ENCODE measurements around the gene HLA-DPA1.
"Not testable (repeated sequence)": the region's sequence is repeated elsewhere in the genome, so short reads cannot be mapped to it uniquely, and the experiment has no call there.

The HLA-DPA1 gene

DNA sequence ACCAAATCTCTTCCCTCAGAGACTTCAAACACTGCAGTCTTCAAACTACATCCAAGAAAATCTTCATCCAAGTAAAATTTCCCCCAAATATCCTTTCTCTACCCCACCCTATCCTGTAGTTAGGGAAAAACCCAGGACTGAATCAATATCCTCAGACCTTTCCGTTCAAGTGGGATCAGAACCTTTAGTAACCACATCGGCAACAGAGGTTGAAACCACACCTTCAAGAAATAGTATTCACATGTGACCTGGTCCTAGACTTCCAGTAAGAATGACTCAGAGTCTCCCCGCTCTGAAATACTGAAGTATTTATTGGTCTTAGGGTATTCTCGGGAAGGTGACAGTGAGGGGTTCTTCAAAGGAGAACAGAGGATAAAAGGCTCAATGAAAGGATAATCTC is 8.7 kb downstream of the HLA-DPA1 start:
- no peak for DNase-seq (ENCODE audit: low read depth)

DNA sequence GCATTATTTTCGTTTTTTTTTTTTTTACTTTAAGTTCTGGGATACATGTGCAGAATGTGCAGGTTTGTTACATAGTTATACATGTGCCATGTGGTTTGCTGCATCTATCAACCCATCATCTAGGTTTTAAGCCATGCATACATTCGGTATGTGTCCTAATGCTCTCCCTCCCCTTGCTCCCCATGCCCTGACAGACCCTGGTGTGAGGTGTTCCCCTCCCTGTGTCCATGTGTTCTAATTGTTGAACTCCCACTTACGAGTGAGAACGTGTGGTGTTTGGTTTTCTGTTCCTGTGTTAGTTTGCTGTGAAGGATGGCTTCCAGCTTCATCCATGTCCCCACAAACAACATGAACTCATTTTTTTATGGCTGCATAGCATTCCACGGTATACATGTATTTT is 10.0 kb downstream of the HLA-DPA1 start:
- DNase-seq (ENCODE audit: low read depth) = not testable (repeated sequence)

DNA sequence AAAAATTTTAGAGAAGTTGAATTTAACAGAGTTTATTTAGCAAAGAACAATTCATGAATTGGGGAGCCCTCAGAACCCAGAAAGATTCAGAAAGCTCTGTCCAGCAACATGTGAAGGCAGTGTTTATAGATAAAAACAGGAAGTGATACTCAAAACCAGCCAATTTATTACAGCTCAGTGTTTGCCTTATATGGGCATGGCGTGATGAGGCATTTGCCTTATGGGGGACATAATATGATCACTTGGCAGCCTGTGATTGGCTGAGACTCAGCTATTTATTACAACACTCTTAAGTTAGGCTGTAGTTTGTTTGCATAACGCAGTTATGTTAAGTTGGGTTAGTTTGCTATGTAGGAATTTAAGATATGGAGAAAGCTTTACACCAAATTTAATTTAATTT is 11.5 kb downstream of the HLA-DPA1 start:
- DNase-seq (ENCODE audit: low read depth) = no peak

DNA sequence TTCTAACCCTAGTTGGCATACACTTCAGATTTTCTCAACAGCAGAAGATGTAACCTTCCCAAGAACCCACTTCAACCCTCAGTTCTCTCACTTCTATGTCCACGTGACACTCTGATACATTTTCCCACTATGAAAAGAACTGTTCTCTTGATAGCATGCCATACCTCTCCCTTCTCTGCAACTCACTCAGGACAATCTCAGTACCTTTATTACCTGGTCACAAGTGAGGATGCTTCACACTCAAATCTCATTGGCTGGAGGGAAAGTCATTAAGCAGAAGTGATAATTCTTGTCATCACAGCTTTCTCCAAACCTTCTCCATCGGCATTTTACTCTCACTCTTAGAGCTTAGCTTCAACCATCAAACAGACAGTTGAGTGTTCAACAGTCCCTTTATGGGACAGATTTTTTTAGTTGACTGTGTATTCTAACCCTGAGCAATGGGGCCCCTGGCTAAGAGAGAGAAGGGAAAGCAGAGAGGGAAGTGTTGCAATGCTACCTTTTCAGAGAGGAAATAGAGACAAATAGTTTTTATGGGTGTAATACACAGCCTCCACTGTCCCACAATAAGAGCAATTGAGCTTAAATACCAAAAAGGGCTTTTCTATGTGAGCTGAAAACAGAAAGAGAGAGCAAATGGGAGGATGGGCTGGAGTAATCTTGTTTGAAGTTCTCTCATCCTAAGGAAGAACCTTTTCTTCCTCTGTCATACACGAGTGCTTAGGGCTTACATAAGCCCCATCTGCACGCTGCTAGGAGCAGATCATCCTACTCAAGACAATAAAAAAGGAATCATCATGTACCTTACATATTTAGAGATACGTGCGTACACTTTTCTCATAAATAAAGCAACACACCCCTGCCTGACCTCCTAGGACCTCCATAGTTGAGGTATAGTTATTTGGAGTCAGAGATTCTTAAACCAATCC is 16.0 kb downstream of the HLA-DPA1 start:
- no peak for DNase-seq (ENCODE audit: low read depth)

DNA sequence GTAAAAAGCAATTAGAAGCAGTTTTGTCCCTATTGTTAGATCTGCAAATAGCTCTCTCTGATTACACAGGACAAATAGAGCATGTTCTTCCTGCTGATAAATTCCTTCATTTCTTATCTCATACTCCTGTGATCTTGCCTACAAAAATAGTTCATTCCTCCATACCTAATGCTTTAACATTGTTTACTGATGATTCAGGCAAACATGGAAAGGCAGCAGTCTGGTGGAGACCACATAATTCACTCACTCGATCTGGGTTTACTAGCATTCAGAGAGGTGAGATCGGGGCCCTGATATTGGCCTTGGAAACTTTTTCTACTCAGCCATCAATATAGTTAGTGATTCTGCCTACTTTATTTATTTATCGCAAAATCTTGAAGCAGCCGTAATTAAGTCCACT is 20.2 kb downstream of the HLA-DPA1 start:
- no peak for DNase-seq (ENCODE audit: low read depth)

DNA sequence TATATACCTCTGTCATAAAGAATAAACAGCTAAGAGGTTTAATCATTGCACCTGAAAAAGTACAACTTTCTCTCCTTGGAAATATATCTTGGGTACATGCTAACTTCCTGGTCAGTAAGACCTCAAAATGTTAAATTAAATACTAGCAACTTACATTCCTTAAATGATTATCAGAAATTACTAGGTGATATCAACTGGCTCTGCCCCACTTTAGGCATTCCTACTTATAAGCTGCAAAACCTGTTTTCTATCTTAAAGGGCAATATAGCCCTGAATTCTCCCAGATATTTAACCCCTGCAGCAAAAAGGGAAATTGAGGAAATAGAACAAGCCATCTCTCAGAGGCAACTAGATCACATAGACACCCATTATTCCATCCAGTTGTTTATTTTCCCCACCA is 20.8 kb downstream of the HLA-DPA1 start:
- DNase-seq (ENCODE audit: low read depth) = no peak

DNA sequence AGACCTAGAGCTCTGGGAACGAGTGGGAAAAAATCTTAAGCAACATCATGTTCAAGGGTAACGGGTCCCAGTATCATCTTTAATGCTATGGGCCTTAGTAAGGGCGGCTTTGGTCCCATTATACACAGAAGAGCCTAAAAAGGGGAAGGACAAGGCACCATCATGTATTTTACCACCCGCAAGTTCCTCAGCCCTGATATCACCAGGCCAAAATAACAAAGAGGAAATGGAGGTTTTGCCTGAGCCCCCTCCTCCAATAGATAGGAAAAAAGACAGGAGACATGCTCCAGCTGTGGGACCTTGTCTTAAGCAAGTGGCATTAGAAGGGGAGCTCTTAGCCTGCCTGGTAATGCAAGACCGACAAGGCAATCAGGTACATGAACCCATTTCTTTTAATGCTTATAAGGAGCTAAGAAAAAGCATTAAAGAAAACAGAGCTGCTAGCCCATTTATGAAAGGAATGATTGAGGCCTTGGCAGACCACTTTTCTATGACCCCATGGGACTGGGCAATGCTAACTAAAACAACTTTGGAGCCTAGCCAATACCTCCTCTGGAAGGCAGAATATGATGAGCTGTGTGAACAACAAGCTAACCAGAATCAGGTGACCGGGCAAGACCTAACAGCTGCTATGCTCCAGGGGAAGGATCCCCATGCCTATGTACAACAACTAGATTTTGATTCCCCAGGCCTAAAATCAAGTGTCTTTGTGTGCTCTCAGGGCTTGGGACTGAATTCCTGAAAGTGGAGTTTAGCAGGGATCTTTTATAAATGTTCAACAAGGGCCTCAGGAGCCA is 23.2 kb downstream of the HLA-DPA1 start:
- DNase-seq (ENCODE audit: low read depth) = no peak

DNA sequence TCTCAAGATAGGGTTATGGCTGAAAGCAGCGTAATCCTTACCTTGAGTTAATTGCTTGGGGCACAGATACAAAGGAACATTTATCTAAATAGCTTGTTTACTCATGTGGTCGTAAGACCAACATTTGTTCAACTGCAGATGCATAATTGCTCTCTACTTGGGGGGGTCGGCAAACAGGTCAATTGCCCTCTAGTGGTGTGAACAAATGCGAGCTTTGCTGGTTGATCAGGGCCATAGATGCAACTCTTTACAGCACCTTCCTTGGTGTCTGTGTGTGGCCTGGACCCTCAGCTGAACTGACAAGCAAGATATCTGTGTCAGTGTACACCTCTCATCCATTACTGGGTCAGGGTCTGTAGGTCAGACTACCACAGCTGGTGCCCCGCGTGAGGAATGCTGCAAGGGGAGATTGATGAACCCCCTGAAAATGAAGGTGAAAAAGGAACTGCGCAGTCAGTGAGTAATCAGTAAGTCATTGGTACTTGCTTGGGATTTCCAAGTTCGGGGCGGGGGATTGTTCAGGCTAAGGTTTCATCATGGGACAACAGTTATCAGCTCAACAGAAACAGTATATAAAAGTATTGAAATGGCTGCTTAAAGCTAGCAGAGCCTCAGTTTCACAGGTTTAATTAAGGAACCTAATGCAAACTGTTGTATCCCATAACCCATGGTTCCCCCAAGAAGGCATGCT is 24.0 kb downstream of the HLA-DPA1 start:
- DNase-seq (ENCODE audit: low read depth) = no peak

DNA sequence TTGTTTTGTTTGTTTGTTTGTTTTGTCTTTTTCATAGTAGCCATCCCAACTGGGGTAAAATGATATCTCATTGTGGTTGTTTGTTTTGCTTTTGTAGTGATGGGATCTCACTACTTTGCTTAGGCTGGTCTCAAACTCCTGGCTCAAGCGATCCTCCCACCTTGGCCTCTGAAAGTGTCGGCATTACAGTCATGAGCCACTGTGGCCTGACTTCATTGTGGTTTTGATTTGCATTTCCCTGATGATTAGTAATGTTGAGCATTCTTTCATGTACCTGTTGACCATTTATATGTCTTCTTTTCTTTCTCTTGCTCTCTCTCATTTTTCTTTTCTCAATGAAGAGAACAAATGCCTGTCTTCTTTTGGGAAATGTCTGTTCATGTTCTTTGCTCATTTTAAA is 33.3 kb downstream of the HLA-DPA1 start:
- DNase-seq (ENCODE audit: low read depth) = no peak

DNA sequence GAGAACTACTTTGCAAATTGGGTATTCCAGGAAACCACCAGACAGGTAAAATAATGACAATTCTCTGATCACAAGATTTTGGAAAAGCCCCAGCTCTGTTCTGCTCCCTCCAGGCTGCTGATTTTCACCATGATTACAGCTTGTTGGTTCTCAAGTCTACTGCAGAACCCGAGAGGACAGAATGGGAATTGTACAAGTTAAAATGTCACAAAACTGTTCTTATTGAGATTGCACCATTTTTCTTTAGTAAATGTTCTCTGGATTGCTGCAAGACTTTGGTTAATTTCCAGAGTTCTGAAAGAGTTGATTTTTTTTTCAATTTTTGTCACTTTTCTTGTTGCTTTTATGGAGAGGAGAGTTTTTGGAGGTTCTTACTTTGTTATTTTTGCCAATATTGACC is 36.9 kb downstream of the HLA-DPA1 start:
- DNase-seq (ENCODE audit: low read depth) = no peak

DNA sequence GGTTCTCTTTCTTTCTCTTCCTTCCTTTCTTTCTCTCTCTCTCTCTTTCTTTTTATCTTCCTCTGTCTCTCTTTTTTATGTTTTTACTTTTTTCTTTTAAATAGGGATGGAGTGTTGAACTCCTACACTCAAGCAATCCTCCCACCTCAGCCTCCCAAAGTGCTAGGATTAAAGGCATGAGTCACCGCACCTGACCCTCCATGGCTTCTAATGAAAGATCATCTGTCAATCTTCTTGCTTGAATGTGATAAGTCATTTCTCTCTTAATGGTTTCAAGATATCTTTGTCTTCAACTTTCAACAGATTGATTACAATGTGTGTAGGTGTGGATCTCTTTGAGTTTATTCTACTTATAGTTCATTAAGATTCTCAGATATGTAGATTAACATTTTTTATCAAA is 38.9 kb downstream of the HLA-DPA1 start:
- no peak for DNase-seq (ENCODE audit: low read depth)

DNA sequence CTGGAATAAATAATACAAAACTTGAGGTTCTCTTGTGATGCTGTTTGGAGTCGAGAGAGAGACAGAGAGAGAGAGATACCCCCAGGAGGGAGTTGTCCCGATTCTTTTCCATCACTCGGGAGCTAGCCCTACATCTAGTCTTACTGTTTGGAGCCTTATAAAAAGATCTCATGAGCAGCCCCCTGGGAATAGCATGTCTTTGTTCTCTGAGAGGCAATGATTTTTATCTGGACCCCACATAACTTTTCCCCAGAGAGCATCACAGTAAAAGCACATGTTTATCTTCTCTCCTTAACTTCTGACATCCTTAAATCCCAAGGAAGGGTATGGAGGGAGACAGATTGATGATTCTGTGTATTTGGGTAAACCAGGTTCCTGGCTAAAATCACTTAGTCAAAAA is 43.2 kb downstream of the HLA-DPA1 start:
- no peak for DNase-seq (ENCODE audit: low read depth)

DNA sequence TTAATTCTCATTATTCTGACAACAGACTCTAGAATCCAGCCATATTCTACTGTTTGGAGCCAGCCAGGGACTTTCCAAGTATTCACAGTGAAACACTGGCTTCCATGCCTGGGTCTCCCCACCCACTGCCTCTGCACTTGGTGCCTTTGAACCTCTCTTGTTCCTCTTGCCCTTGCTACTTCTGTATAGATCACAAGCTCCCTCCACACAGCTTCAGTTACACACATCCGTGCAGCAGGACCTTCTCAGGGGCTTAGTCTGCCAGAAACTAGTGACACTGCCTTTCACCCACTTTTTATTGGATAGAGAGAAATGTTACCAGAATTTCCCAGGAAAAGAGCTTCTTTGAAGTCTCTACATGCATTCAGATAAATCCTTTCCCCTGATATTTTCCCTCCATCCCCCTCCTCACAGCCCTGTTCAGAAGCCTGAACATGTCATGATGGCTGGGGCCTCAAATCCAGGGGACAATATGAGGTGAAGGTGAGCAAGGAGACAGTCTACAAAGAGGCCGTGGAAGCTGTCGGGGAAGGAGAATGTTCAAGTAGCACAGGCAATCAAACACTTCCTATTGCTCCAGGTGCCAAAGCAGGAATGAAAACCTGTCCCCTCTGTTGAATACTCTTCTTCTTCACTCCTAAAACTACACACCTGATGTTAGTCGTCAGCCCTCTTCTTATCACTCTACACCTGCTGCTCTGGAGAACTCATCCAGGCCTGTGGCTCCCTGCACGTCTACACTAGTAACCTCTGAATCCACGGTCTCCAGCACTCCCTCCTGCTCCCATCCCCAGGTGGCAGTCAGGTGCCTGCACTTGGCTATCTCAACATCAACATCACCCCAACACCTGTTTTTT is 43.9 kb downstream of the HLA-DPA1 start:
- no peak for DNase-seq (ENCODE audit: low read depth)

DNA sequence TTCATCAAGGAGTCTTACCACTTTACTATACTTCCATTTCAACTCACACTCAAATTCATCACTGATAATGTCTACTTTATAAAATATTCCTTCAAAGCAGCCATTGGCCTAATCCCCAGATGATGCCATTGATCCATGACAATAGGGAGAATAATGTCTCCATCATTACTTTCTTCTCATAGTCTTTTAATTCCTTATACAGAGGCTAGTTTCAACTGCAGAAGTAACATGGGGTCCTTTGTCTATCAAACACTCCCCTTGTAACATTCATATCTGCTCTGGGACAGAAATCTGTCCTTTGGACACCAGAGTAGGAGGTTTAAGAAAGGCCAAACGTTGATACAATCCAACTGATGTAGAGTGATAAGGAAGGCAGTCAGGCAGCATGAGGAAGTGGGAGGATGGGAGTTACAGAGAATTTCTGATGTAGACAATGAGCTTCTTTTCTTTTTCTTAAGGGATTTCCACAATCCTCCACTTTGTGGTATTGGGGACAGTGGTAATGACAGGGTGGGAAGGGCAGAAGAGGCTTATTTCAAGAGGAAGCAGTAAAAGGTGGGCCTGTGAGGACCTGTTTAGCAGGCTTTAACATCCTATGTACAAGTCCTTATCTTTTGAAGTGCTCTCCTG is 45.1 kb downstream of the HLA-DPA1 start:
- DNase-seq (ENCODE audit: low read depth) = no peak

DNA sequence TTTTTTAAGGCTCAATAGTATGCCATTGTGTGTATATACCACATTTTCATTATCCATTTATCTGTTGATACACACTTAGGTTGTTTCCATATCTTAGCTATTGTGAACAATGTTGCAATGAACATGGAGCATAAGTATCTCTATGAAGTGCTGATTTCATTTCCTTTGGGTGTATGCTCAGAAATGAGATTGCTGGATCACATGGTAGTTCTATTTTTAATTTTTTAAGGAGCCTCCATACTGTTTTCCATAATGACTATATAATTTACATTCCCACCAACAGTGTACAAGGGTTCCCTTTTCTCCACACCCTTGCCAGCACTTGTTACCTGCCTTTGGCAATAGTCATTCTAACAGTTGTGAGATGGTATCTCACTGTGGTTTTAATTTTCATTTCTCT is 48.9 kb downstream of the HLA-DPA1 start:
- DNase-seq (ENCODE audit: low read depth) = no peak

DNA sequence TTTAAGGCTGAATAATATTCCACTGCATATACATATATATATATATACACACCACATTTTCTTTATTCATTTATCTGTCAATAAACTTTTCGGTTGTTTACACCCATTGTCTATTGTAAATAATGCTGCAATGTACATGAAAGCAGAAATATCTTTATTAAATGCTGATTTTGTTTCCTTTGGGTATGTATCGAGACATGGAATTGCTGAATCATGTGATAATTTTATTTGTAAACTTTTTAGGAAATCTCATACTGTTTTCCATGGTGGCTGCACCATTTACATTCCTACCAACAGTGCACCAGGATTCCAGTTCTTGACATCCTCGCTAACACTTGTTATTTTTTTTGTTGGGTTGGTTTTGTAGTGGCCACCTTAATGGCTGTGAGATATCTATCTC is 49.9 kb downstream of the HLA-DPA1 start:
- DNase-seq (ENCODE audit: low read depth) = no peak

DNA sequence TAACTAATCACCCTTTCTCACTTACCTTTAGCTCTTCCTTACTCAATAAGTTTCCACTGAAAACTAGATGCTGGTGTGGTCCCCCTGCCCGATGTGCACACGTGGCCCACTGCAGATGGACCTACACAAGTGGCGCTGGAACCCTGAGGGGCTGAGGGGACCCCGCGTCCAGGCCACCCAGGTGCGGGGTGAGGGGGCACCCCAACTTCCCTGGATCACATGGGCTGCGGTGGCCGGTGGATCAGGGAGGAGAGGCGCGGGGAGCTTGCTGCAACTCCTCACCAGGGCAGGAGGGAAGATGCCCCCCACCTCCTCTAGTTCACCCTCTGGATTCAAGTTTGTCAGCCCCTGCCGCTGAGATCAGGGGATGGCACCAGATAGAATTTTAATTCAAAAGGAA is 51.5 kb downstream of the HLA-DPA1 start:
- no peak for DNase-seq (ENCODE audit: low read depth)

DNA sequence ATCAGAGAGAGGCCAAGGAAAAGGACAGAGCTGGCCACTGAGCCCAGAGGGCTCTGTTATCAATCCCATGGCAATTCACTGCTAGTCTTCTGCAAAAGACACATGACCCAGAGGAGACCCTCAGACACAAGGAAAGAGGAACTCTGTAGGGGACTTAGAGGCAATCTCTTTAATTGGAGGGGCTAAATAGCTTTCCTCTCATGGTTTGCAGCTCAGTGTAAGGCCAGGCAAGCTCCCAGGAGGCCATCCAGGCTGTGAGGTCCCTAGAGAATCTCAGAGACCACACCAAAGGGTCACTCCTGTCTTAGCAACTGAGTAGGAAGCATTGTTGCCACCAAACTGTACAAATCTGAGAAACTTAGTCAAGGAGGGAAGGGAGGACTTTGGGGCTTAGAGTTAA is 54.1 kb downstream of the HLA-DPA1 start:
- DNase-seq (ENCODE audit: low read depth) = no peak

DNA sequence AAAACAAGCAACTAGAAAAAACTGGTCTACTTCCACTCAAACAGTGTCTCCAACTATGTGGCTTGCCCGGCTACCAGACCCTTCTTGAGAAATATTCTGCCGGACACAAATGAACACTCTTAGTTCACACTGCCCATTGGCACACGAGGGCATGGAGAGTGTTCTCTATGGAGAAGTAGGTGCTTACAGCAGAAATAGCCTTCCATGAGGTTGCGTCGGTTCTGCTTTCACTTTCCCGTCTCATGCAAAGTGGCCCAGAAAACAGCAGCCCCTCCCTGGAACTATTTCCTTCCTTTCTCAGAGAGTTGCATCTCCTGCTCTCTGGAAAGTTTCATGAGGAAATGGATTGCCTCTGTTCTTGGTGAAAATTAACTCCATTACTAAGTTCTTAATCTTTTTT is 54.5 kb downstream of the HLA-DPA1 start:
- DNase-seq (ENCODE audit: low read depth) = no peak

DNA sequence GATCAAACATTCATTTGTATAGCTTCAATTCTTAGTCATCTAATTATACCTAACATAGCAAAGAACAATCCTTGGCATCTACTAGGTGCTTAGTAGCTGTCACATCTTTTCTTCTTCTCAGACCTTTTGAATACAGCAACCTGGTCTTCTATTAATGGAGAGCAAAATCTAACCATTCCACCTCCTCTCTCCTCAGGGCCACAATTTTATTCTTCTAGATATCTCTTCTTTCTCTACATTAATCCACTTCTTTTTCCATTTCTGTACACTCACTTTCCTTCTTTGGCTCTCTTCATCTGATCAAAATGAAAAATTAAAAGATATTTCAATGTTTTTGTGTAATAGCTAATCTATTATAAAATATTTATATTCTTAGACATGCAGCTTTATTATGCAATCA is 55.0 kb downstream of the HLA-DPA1 start:
- no peak for DNase-seq (ENCODE audit: low read depth)

DNA sequence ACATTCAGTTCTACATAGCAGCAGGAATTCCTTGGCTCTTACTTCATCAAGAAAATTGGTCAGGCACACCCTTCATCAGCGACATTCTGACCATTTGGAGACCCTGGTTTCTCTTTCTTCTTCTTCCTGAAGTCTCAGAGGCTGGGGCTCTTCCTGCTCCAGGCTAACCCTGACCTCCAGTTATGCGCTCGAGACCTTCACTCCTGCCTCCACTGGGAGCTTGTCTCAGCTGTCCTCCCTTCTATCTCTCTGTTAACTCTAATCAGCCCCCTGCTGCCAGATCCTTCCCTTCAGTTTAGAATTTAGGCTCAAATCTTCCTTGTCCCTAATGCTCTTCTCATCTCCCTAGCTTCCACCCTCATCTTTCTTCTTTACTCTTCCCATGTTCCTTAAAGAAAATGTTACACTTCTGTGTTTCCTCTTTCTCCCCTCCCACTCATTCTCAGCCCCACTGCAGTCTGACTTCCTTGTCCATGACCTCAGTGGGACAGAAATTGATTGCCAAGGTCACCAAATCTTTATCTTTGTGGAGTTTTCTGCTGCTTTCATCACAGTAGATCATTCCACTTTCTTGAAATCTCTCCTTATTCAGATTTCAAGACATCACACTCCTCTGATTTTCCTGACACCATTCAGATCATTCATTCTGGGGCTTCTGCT is 55.6 kb downstream of the HLA-DPA1 start:
- DNase-seq (ENCODE audit: low read depth) = no peak
